ENCODE results near the gene TOR1AIP2.
A peak's percentile ranks its signal among the peaks of the same experiment; 100 is the strongest.

TOR1AIP2 gene

DNA sequence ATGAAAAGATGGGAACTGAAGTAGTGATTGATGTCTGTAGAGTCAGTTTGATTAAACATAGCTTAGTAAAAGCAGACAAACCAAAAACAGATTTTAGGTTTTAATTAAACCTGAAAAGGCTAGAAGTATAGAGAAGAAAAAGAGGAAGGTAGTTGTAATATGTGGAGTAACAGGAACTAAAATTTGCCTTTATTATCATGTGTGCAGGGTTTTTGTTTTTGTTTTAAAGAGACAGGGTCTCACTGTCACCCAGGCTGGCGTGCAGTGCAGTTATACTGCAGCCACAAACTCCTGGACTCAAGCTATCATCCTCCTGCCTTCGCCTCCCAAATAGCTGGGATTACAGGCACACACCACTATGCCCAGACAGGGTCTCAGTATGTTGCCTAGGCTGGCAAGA is 10.5 kb upstream of the TOR1AIP2 start:
- TF ChIP-seq, protein P1, sequence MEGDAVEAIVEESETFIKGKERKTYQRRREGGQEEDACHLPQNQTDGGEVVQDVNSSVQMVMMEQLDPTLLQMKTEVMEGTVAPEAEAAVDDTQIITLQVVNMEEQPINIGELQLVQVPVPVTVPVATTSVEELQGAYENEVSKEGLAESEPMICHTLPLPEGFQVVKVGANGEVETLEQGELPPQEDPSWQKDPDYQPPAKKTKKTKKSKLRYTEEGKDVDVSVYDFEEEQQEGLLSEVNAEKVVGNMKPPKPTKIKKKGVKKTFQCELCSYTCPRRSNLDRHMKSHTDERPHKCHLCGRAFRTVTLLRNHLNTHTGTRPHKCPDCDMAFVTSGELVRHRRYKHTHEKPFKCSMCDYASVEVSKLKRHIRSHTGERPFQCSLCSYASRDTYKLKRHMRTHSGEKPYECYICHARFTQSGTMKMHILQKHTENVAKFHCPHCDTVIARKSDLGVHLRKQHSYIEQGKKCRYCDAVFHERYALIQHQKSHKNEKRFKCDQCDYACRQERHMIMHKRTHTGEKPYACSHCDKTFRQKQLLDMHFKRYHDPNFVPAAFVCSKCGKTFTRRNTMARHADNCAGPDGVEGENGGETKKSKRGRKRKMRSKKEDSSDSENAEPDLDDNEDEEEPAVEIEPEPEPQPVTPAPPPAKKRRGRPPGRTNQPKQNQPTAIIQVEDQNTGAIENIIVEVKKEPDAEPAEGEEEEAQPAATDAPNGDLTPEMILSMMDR (IDR thresholded peaks at IDR 0.05; ENCODE audit: low read depth, low read length): no peak
- in situ Hi-C loops (cut with HindIII; ENCODE audit: low sequenced_read_pairs): no loop called here

DNA sequence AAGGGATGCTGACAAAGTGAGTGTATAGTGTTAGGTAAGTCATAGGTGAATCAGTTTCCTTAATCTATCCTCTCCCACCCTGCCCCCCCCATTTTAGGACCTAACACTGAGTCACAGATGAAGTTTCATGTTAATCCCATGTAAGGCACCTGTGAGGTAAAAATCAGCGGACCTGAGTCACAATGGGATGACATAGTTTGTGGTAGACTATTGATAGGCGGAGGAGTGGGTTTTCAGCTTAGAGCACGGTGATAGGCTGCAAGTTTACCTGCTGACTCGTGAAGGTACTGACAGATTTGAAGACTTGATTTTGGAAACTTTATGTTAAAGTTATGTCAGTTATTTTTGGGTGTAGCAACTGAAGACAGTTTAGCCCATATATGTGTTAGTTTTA is 6.1 kb upstream of the TOR1AIP2 start:
- TF ChIP-seq, protein P1 (IDR thresholded peaks at IDR 0.05; ENCODE audit: low read depth, low read length): no peak
- DNase-seq (ENCODE audit: low read depth, low spot score): peak; percentile 30
- H3K4me3 ChIP-seq (ENCODE audit: low read depth, low read length): peak overlapping the region; percentile 91
- in situ Hi-C loops (cut with HindIII; ENCODE audit: low sequenced_read_pairs): no loop called here

More for the DNA sequence above, 10.5 kb upstream of the TOR1AIP2 start:
- H3K4me3 ChIP-seq (ENCODE audit: low read depth, low read length): no peak overlapping the region
- no peak for DNase-seq (ENCODE audit: low read depth, low spot score)

DNA sequence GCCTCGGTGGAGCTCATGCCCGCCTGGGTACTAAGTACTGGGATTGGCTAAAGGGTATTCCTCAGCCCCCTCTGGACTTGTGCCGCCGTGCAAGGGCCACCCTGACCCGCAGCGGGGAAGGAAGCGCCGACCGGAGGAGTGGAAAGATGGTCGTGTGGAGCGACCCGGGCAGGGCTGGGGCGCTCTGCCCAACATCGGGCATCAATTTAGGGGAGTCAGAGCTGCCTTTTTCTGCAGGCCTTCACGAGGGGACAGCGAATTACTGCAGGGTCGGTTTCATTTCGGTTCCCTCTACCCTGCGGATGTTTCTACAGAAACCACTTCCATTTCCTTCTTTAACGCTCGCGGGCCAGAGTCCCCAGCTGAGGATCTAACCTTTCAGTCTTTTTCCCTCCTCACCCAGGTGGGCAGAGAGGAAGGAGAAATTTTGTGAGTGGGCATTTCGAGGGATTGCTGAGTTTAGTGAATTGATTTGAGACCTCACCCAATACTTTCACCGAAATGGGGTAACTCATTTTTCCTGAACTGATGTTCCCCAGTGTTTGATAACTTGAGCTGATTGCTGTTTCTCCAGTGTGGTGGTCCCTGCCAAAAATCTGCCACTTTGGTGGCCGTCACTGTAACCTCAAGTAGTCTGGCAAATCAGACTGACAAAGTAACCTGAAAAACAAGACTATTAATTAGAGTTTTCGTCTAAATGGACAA is 5.6 kb upstream of the TOR1AIP2 start:
- in situ Hi-C loops (cut with HindIII; ENCODE audit: low sequenced_read_pairs): no loop called here
- TF ChIP-seq, protein P1 (IDR thresholded peaks at IDR 0.05; ENCODE audit: low read depth, low read length): no peak
- H3K4me3 ChIP-seq (ENCODE audit: low read depth, low read length): peak overlapping the region; percentile 91
- no peak for DNase-seq (ENCODE audit: low read depth, low spot score)

DNA sequence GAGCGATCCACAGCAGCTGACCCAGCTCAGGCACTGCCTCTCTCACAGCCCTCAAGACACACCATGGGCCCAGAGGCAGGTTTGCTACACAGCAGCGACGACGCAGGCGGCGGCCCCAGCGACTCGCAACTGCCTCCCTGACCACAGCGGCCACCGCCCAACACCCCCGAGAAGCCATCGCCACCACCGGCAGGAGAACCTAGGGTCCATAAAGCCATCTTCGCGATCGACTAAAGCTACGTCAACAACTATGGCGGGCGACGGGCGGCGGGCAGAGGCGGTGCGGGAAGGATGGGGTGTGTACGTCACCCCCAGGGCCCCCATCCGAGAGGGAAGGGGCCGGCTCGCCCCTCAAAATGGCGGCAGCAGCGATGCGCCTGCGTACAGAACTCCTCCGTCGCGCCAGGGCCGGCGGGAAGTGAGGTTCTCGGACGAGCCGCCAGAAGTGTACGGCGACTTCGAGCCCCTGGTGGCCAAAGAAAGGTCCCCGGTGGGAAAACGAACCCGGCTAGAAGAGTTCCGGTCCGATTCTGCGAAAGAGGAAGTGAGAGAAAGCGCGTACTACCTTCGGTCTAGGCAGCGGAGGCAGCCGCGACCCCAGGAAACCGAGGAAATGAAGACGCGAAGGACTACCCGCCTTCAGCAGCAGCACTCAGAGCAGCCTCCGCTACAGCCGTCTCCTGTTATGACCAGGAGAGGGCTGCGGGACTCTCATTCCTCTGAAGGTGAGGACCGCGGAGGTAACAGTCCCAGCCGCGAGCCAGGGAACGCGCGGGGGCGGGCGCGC is 4.8 kb upstream of the TOR1AIP2 start, which contains the start of gene TOR1AIP1:
TSS of gene TOR1AIP1 (plus strand) at position 33 of the 787 bp plus-strand sequence. CDS start at position 251, 218 bp downstream.
- TF ChIP-seq, protein P1 (IDR thresholded peaks at IDR 0.05; ENCODE audit: low read depth, low read length): peak; percentile 28
- DNase-seq (ENCODE audit: low read depth, low spot score): peak; percentile 99
- H3K4me3 ChIP-seq (ENCODE audit: low read depth, low read length): peak within 1 kb of the TSS; percentile 91
- in situ Hi-C loops (cut with HindIII; ENCODE audit: low sequenced_read_pairs): no loop called here

DNA sequence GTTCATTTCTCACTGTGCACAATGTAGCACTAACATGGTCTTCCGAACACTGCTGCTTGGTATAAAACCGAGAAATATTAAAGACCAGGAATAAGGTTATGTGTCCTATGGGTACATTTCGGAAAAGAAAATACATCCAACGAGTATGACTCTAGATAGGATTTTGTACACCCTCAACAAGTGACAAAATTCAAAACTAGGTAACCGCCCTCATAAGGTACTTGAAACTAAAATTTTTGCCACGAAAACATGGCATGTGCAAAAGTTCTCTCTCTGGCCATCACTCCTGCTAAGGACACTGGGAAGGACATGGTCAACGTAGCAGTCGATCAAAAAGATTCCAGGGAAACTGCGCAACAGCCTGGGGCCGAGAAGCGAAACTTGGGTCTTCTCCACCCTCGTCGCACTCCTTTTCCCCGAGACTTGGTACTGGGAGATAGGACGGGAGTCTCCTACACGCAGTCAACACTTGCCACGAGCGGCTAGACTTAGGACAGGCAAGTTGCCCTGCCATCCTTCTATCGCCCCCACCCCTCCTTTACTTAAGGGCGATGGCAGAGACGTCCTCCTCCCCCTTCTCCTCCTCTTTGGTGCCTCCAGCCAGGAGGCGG is 4.1 kb upstream of the TOR1AIP2 start:
- TF ChIP-seq, protein P1 (IDR thresholded peaks at IDR 0.05; ENCODE audit: low read depth, low read length): no peak
- in situ Hi-C loops (cut with HindIII; ENCODE audit: low sequenced_read_pairs): no loop called here
- peak; percentile 96 for DNase-seq (ENCODE audit: low read depth, low spot score)
- peak overlapping the region; percentile 91 for H3K4me3 ChIP-seq (ENCODE audit: low read depth, low read length)

DNA sequence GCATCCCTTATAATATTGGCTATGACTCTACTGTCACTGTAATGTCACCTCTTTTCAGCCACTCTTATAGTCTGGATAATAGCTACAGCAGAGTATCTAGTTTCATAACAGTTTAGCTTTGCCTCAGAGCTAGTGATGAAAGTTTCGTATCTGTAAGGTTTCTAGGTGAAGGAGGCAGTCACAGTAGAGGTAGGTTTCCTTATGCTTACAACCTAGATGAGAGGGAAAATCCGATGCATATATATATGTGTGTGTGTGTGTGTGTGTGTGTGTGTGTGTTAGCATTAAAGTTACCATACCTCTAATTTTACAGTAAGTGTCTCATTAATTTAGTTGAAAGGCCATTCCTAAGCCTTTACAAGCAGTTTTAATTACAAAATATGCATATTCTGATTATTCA is 2.2 kb upstream of the TOR1AIP2 start:
- DNase-seq (ENCODE audit: low read depth, low spot score): no peak
- no peak overlapping the region for H3K4me3 ChIP-seq (ENCODE audit: low read depth, low read length)
- TF ChIP-seq, protein P1 (IDR thresholded peaks at IDR 0.05; ENCODE audit: low read depth, low read length): no peak
- in situ Hi-C loops (cut with HindIII; ENCODE audit: low sequenced_read_pairs): no loop called here
